Kidney (tissue), 14 donors: Measurements from ENCODE around the gene LRRC27. TPM values are rescaled to one million over a fixed set of nuclear protein-coding genes. Genes with fewer than 3 reads are reported as not detected.

ENCODE experiments used
- DNase-seq, 5 donors: peaks; one replicate each; pipeline ENCODE4 v3.0.0-alpha.2; 2013 to 2020
- FAIRE-seq: peaks from 2 replicates; lab custom pipeline; 2012; peaks lifted over from hg19 to GRCh38; lab: Jason Lieb, UNC
- H3K27ac ChIP-seq, 2 donors: one replicate each; pipeline ENCODE4 v1.7.0; 2013; ENCODE audit warnings: low read depth in 2 of 2, low read length in 2 of 2, inconsistent platforms in 1 of 2
- H3K27me3 ChIP-seq: one replicate; pipeline ENCODE4 v1.7.1; 2013; ENCODE audit warnings: low read length, inconsistent platforms; ENCODE audit not compliant: control insufficient read depth, insufficient read depth
- H3K36me3 ChIP-seq, 3 donors: one replicate each; pipeline versions ENCODE4 v1.7.0 to v1.7.1; 2013; ENCODE audit warnings: low read length in 3 of 3, control low read depth in 1 of 3, inconsistent platforms in 1 of 3; ENCODE audit not compliant: insufficient read depth in 3 of 3, control insufficient read depth in 2 of 3
- H3K4me1 ChIP-seq, 3 donors: one replicate each; pipeline versions ENCODE4 v1.7.0 to v1.7.1; 2013; ENCODE audit warnings: low read length in 3 of 3, inconsistent platforms in 1 of 3, low read depth in 1 of 3; ENCODE audit not compliant: control insufficient read depth in 2 of 3, insufficient read depth in 2 of 3
- H3K4me3 ChIP-seq, 3 donors: one replicate each; pipeline versions ENCODE4 v1.7.0 to v1.8.1; 2013; ENCODE audit warnings: low read length in 3 of 3, control low read depth in 1 of 3, inconsistent platforms in 1 of 3
- H3K9ac ChIP-seq, 3 donors: one replicate each; pipeline versions ENCODE4 v1.7.0 to v1.7.1; 2013; ENCODE audit warnings: low read length in 3 of 3, control low read depth in 1 of 3, inconsistent platforms in 1 of 3
- H3K9me3 ChIP-seq, 3 donors: one replicate each; pipeline versions ENCODE4 v1.7.0 to v1.7.1; 2013; ENCODE audit warnings: low read length in 3 of 3, control low read depth in 1 of 3, inconsistent platforms in 1 of 3; ENCODE audit not compliant: control insufficient read depth in 2 of 3, insufficient read depth in 1 of 3
- CTCF ChIP-seq: IDR thresholded peaks from 3 replicates; pipeline ENCODE4 v1.5.1; 2012; ENCODE audit warnings: mild to moderate bottlenecking, moderate library complexity, borderline replicate concordance; ENCODE audit not compliant: insufficient read depth; ENCODE audit errors: extremely low read depth
- intact Hi-C: fragments of 100-400 bp; cut with DNase I; formaldehyde crosslinking; loops from one replicate; pipeline ENCODE4 v1.11.1; 2022
- polyA plus RNA-seq: library from polyadenylated mRNA; stranded (reverse); fragments of 350-450 nt; fragmentation: Illumina TruSeq; extraction: RNeasy Lipid Tissue Mini Kit (QIAGEN cat#74804); gene quantifications from one replicate; pipeline ENCODE4 v1.2.3, GENCODE V29; 2014; ENCODE audit warnings: low read depth, low replicate concordance; ENCODE audit not compliant: insufficient read depth
- total RNA-seq: library from RNA; stranded (reverse); fragmentation: NEBNext Ultra II Directional; extraction: Animal tissue kit (Norgen Biotek cat#: 25700); gene quantifications from one replicate; pipeline ENCODE4 v1.2.1, GENCODE V29; 2021
- donor health status: control.
- donor health status: control.
- donor health status: control.
- donor health status: control.
- donor health status: control.
- donor health status: DM: yes; HTN: yes; CAD: no.
- donor health status: Normal renal cell carcinoma (clear cell type).

Gene LRRC27
- total and polyA plus RNA-seq, 2 donors from 2014 or later = 14.4 to 14.6 TPM

GRCh38 chr10:132310701-132311337 lies 21.2 kb upstream of the LRRC27 start:
- Histone ChIP-seq H3K4me3 (no peak overlapping the region), H3K9me3 (peaks cover 0 to 7% (median 0%) of the 10 kb centered on the region in 3 donors), H3K27ac (no peak overlapping the region), H3K9ac (no peak overlapping the region), H3K27me3 (peaks cover 3% of the 10 kb centered on the region), H3K4me1 (peaks cover 0 to 9% (median 4%) of the 10 kb centered on the region in 3 donors), H3K36me3 (no peaks in the 10 kb centered on the region)
- FAIRE-seq (no peak), DNase-seq (no peak)
- intact Hi-C loops = no loop called here
- TF ChIP-seq CTCF = no peak

- no peak overlapping the region for H3K9ac ChIP-seq
- H3K27ac ChIP-seq = no peak overlapping the region
- H3K36me3 ChIP-seq = no peaks in the 10 kb centered on the region
- TF ChIP-seq CTCF = no peak
- no peak overlapping the region for H3K4me3 ChIP-seq
- FAIRE-seq (no peak), DNase-seq (no peak)
- H3K27me3 ChIP-seq = peaks cover 3% of the 10 kb centered on the region
- H3K9me3 ChIP-seq = peaks cover 0 to 7% (median 0%) of the 10 kb centered on the region in 3 donors
- intact Hi-C loops = no loop called here
- H3K4me1 ChIP-seq = peaks cover 0 to 9% (median 4%) of the 10 kb centered on the region in 3 donors
Observed at GRCh38 chr10:132311338-132311939, 20.6 kb upstream of the LRRC27 start.

GRCh38 chr10:132313305-132313704 lies 18.7 kb upstream of the LRRC27 start:
- DNase-seq (no peak), FAIRE-seq (no peak)
- Histone ChIP-seq H3K36me3 (no peaks in the 10 kb centered on the region), H3K4me1 (peaks cover 0 to 4% (median 0%) of the 10 kb centered on the region in 3 donors), H3K4me3 (no peak overlapping the region), H3K9me3 (peaks cover 0 to 7% (median 0%) of the 10 kb centered on the region in 3 donors), H3K27ac (no peak overlapping the region), H3K9ac (no peak overlapping the region), H3K27me3 (peaks cover 3% of the 10 kb centered on the region)
- no peak for TF ChIP-seq CTCF
- intact Hi-C loops = no loop called here
